K562 (cell line): Measurements from ENCODE around the gene SLC25A5. TPM values are rescaled to one million over a fixed set of nuclear protein-coding genes. Genes with fewer than 3 reads are reported as not detected.

Experiments used
- ATF1 ChIP-seq, 2 experiments: fragments of 450-650 bp in 1 of 2; IDR thresholded peaks; 2 replicates each; pipeline ENCODE4 v1.6.1; 2016; ENCODE audit warnings: missing compliant biosample characterization in 1 of 2, missing genetic modification characterization in 1 of 2
- ATF7 ChIP-seq: fragments of 450-650 bp; IDR thresholded peaks from 2 replicates; pipeline ENCODE4 v1.7.1; 2014; ENCODE audit warnings: mild to moderate bottlenecking, moderate library complexity
- BHLHE40 ChIP-seq: IDR thresholded peaks from 2 replicates; pipeline ENCODE4 v1.6.1; 2011; ENCODE audit warnings: low read length, improper control_type of control experiment
- ETV5 ChIP-seq: sonication (generic); formaldehyde crosslinking; IDR thresholded peaks from 2 replicates; pipeline ENCODE4 v1.4.0; 2020; ENCODE audit warnings: low read depth, mild to moderate bottlenecking, missing genetic modification reagents
- FOXK1 ChIP-seq: sonication (generic); formaldehyde crosslinking; IDR thresholded peaks from 2 replicates; pipeline ENCODE4 v1.8.0; 2022; ENCODE audit warnings: missing genetic modification reagents, mild to moderate bottlenecking, borderline replicate concordance
- LARP7 ChIP-seq: fragments of 450-650 bp; IDR thresholded peaks from 2 replicates; pipeline ENCODE4 v1.6.1; 2016
- MBD1 ChIP-seq: fragments of 250-450 bp; sonication (Bioruptor Pico); IDR thresholded peaks from 2 replicates; pipeline ENCODE4 v1.8.0; 2022; ENCODE audit warnings: inconsistent platforms
- REST ChIP-seq, 2 experiments: fragments of 450-650 bp; formaldehyde crosslinking in 1 of 2; IDR thresholded peaks; 2 replicates each; pipeline versions ENCODE4 v1.4.0 to v1.6.1; 2014 to 2020; ENCODE audit warnings: mild to moderate bottlenecking in 2 of 2, borderline replicate concordance in 1 of 2, low read depth in 1 of 2
- ZBTB17 ChIP-seq: fragments of 450-650 bp; formaldehyde crosslinking; IDR thresholded peaks from 2 replicates; pipeline ENCODE4 v1.4.0; 2020; ENCODE audit warnings: mild to moderate bottlenecking
- ZNF124 ChIP-seq: sonication (generic); formaldehyde crosslinking; IDR thresholded peaks from 2 replicates; pipeline ENCODE4 v1.8.1; 2022; ENCODE audit warnings: missing genetic modification reagents
- polyA plus RNA-seq, 8 experiments: library from polyadenylated mRNA; depleted of rRNA in 4 of 8; stranded (reverse) in 5 of 8; unstranded in 3 of 8; fragments of >200 nt; fragmentation: Nextera tagmentation in 2 of 8; fragmentation: Illumina TruSeq in 1 of 8; extraction: Ambion mirVana in 2 of 8; extraction: Trizol in 1 of 8; gene quantifications; 2 replicates each; pipeline versions ENCODE4 v1.2.1 to v1.2.3, GENCODE V29; 2011 to 2014; ENCODE audit warnings: inconsistent platforms in 1 of 8, missing spikeins in 1 of 8
- total RNA-seq, 7 experiments: library from RNA; depleted of rRNA in 6 of 7; stranded (reverse); fragments of >200 nt in 6 of 7; fragmentation: Illumina TruSeq in 2 of 7; extraction: Trizol in 2 of 7; gene quantifications; 2 replicates each; pipeline versions ENCODE4 v1.2.1 to v1.2.3, GENCODE V29; 2011 to 2021; ENCODE audit warnings: low replicate concordance in 1 of 7
- TF ChIP-seq, protein P1 (sequence below): sonication (generic); formaldehyde crosslinking; IDR thresholded peaks from 2 replicates; pipeline ENCODE4 v1.8.0; 2022; ENCODE audit warnings: missing genetic modification reagents, mild to moderate bottlenecking, moderate library complexity, borderline replicate concordance
- TF ChIP-seq, protein P2 (sequence below): IDR thresholded peaks from 2 replicates; pipeline ENCODE4 v1.6.1; 2011; ENCODE audit warnings: borderline replicate concordance, low read depth, mild to moderate bottlenecking, moderate library complexity, low read length; ENCODE audit not compliant: insufficient read depth, poor library complexity, severe bottlenecking

The SLC25A5 gene
- total and polyA plus RNA-seq, 9 of the 15 experiments (the other 6 are each of a cell fraction or from before 2014, with no cell fraction given) = 470 to 5,247 (median 596) TPM

- TF ChIP-seq, protein P1, sequence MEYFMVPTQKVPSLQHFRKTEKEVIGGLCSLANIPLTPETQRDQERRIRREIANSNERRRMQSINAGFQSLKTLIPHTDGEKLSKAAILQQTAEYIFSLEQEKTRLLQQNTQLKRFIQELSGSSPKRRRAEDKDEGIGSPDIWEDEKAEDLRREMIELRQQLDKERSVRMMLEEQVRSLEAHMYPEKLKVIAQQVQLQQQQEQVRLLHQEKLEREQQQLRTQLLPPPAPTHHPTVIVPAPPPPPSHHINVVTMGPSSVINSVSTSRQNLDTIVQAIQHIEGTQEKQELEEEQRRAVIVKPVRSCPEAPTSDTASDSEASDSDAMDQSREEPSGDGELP = peak; percentile 67; the same call in 1 of the 2 replicates
- no peak for TF ChIP-seq FOXK1
- TF ChIP-seq BHLHE40 = peak; percentile 93
- TF ChIP-seq, protein P2, sequence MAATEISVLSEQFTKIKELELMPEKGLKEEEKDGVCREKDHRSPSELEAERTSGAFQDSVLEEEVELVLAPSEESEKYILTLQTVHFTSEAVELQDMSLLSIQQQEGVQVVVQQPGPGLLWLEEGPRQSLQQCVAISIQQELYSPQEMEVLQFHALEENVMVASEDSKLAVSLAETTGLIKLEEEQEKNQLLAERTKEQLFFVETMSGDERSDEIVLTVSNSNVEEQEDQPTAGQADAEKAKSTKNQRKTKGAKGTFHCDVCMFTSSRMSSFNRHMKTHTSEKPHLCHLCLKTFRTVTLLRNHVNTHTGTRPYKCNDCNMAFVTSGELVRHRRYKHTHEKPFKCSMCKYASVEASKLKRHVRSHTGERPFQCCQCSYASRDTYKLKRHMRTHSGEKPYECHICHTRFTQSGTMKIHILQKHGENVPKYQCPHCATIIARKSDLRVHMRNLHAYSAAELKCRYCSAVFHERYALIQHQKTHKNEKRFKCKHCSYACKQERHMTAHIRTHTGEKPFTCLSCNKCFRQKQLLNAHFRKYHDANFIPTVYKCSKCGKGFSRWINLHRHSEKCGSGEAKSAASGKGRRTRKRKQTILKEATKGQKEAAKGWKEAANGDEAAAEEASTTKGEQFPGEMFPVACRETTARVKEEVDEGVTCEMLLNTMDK = peak; percentile 42
- TF ChIP-seq ATF7 = peak; percentile 36; the same call in 1 of the 2 replicates
- peak; percentile 40; the same call in 1 of the 2 replicates for TF ChIP-seq REST (IDR thresholded peaks at IDR 0.05; ENCODE audit: borderline replicate concordance)
- TF ChIP-seq REST (CRISPR knock-in tag; IDR thresholded peaks at IDR 0.05; ENCODE audit: low read depth) = no peak
- TF ChIP-seq ETV5 (CRISPR knock-in tag) = peak; percentile 66
- TF ChIP-seq ZBTB17 (CRISPR knock-in tag) = no peak
- TF ChIP-seq MBD1 = peak; percentile 86
- TF ChIP-seq ZNF124 (CRISPR knock-in tag) = 0 out of 2 replicates have a peak, but pooled peaks have one; percentile 22
- TF ChIP-seq ATF1 (CRISPR knock-in tag; IDR thresholded peaks at IDR 0.05) = no peak
- 0 out of 2 replicates have a peak, but pooled peaks have one; percentile 11 for TF ChIP-seq ATF1 (tag; IDR thresholded peaks at IDR 0.05)
- no peak for TF ChIP-seq LARP7
Observed at GRCh38 chrX:119482481-119483480, 14.5 kb downstream of the SLC25A5 start (continued).
